Measurements from ENCODE around the gene NR6A1. TPM values are rescaled to one million over a fixed set of nuclear protein-coding genes. Genes with fewer than 3 reads are reported as not detected.

Gene NR6A1
- total RNA-seq, 1 donor from 2014 or later: 302 TPM

DNA sequence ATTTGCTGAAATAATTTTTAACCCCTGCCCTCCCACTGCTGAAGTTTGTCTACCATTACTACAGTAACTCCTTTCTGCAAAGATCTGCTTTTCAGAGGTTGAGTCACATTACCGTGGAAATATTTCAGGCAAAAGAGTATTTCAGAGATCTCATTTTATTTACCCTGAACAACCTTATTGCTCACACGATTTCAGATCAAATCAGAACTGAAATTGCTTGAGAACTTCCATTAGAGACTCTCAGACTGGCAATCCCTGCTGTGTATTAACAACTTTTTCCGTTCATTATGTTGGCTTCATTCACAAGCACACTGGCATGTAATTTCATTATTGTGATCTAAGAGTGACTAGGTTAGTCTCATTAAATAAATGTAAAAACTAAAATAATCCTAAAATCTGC, 16.1 kb downstream of the NR6A1 start:
- no peak overlapping the region for H3K4me3 Mint-ChIP-seq
- H3K27me3 Mint-ChIP-seq (ENCODE audit: insufficient read depth, low read depth): no peaks in the 10 kb centered on the region
- H3K4me2 ChIP-seq: peak overlapping the region; percentile 79
- no peaks in the 10 kb centered on the region for H3K9me3 ChIP-seq (ENCODE audit: low read depth)
- H3F3A ChIP-seq (ENCODE audit: low read depth): peaks cover 70% of the 10 kb centered on the region
- H2AFZ ChIP-seq (replicated peaks): no peak overlapping the region
- no peaks in the 10 kb centered on the region for H3K27me3 ChIP-seq
- H3K79me2 ChIP-seq (ENCODE audit: low read depth): peaks cover 100% of the 10 kb centered on the region
- no peak overlapping the region for H3K9ac ChIP-seq
- peaks cover 70% of the 10 kb centered on the region for H3K4me1 Mint-ChIP-seq
- no peak overlapping the region for H3K4me3 ChIP-seq
- peak overlapping the region; percentile 30 for H3K27ac Mint-ChIP-seq
- H3K27ac ChIP-seq: no peak overlapping the region
- no peaks in the 10 kb centered on the region for H3K36me3 ChIP-seq
- TF ChIP-seq CTCF (IDR thresholded peaks at IDR 0.05) (no peak), EZH2 (IDR thresholded peaks at IDR 0.05) (no peak), EZH2phosphoT487 (IDR thresholded peaks at IDR 0.05) (no peak)
- H4K20me1 ChIP-seq (ENCODE audit: low read depth): peaks cover 97% of the 10 kb centered on the region
- DNase-seq (ENCODE audit: low spot score): no peak
- H3K4me1 ChIP-seq: peaks cover 90% of the 10 kb centered on the region
- no peaks in the 10 kb centered on the region for H3K9me3 Mint-ChIP-seq
- H3K36me3 Mint-ChIP-seq: peaks cover 2% of the 10 kb centered on the region

DNA sequence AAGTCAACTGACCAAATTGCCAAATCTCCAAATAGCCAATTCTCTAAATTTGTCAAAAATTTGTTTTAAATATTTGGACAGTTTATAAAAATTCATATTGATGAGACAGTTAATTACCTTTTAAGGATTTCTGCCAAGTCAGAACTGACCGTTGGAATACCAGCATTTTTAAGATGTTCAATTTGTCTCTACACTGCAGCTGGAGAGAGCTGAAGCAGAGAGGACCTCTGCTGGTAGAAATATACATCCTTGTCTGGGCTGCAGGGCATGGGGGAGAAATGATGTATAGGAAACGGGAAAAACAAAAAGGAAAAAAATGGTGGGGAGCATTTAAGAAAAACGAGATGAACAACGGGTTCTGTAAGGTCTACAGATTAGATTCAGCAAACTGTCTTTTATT, 16.8 kb downstream of the NR6A1 start:
- Histone ChIP-seq H3F3A (ENCODE audit: low read depth) (peaks cover 62% of the 10 kb centered on the region), H3K4me2 (peak overlapping the region; percentile 9), H3K9ac (no peak overlapping the region), H4K20me1 (ENCODE audit: low read depth) (peaks cover 97% of the 10 kb centered on the region), H2AFZ (replicated peaks) (no peak overlapping the region), H3K4me3 (no peak overlapping the region), H3K4me1 (peaks cover 82% of the 10 kb centered on the region), H3K79me2 (ENCODE audit: low read depth) (peaks cover 100% of the 10 kb centered on the region), H3K9me3 (ENCODE audit: low read depth) (no peaks in the 10 kb centered on the region), H3K27me3 (no peaks in the 10 kb centered on the region), H3K27ac (no peak overlapping the region), H3K36me3 (no peaks in the 10 kb centered on the region)
- H3K27ac Mint-ChIP-seq: no peak overlapping the region
- no peak overlapping the region for H3K4me3 Mint-ChIP-seq
- no peaks in the 10 kb centered on the region for H3K27me3 Mint-ChIP-seq (ENCODE audit: insufficient read depth, low read depth)
- H3K36me3 Mint-ChIP-seq: peaks cover 6% of the 10 kb centered on the region
- TF ChIP-seq EZH2 (IDR thresholded peaks at IDR 0.05) (no peak), EZH2phosphoT487 (IDR thresholded peaks at IDR 0.05) (no peak), CTCF (IDR thresholded peaks at IDR 0.05) (peak; percentile 54)
- DNase-seq (ENCODE audit: low spot score): no peak
- H3K9me3 Mint-ChIP-seq: no peaks in the 10 kb centered on the region
- peaks cover 63% of the 10 kb centered on the region for H3K4me1 Mint-ChIP-seq

DNA sequence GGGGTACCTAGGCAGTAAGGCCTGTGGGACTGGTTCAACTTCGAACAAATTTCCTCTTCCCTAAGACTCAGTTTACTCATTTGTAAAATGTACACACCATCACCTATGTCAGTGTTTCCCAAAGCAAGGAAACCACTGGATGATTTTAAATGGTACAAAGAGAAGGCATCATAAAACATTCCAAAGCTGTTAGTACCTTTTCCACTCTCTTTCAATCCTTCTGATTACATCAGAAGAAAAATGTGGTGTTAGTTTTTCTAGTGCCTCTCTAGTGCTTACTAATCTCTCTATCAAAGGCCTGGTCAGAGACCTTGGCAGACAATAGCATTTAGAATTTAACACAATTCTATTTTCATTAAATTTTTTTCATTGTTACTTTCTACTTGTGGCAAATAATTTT, 18.1 kb downstream of the NR6A1 start:
- Mint-ChIP-seq H3K4me1 (peaks cover 49% of the 10 kb centered on the region), H3K27me3 (ENCODE audit: insufficient read depth, low read depth) (no peaks in the 10 kb centered on the region)

More for the DNA sequence above, 18.1 kb downstream of the NR6A1 start:
- Histone ChIP-seq H3K4me2 (peak overlapping the region; percentile 37), H4K20me1 (ENCODE audit: low read depth) (peaks cover 98% of the 10 kb centered on the region), H3K4me1 (peaks cover 69% of the 10 kb centered on the region), H3K79me2 (ENCODE audit: low read depth) (peaks cover 100% of the 10 kb centered on the region), H3K4me3 (no peak overlapping the region), H3K36me3 (no peaks in the 10 kb centered on the region), H2AFZ (replicated peaks) (no peak overlapping the region), H3K27ac (peak overlapping the region; percentile 57), H3K9ac (no peak overlapping the region), H3K9me3 (ENCODE audit: low read depth) (no peaks in the 10 kb centered on the region), H3F3A (ENCODE audit: low read depth) (peaks cover 52% of the 10 kb centered on the region), H3K27me3 (no peaks in the 10 kb centered on the region)
- Mint-ChIP-seq H3K4me3 (no peak overlapping the region), H3K36me3 (peaks cover 6% of the 10 kb centered on the region), H3K9me3 (no peaks in the 10 kb centered on the region), H3K27ac (no peak overlapping the region)
- no peak for TF ChIP-seq EZH2 (IDR thresholded peaks at IDR 0.05)
- no peak for TF ChIP-seq CTCF (IDR thresholded peaks at IDR 0.05)
- TF ChIP-seq EZH2phosphoT487 (IDR thresholded peaks at IDR 0.05): no peak
- DNase-seq (ENCODE audit: low spot score): no peak

Measured in neural progenitor cell (in vitro differentiated cells).